OCI-LY3 (cell line): ENCODE data around the gene MOGAT2.

Experiments used
- CTCF ChIP-seq: fragments of 200-600, 300-600 bp; sonication (generic); IDR thresholded peaks from 2 replicates; pipeline ENCODE4 v1.5.1; 2014; ENCODE audit warnings: antibody characterized with exemption, low read length, low read depth
- EZH2phosphoT487 ChIP-seq: fragments of 200-600 bp; shearing (Covaris generic); IDR thresholded peaks from 2 replicates; pipeline ENCODE4 v1.6.1; 2018; ENCODE audit warnings: antibody characterized with exemption, mixed run types, low read depth

DNA sequence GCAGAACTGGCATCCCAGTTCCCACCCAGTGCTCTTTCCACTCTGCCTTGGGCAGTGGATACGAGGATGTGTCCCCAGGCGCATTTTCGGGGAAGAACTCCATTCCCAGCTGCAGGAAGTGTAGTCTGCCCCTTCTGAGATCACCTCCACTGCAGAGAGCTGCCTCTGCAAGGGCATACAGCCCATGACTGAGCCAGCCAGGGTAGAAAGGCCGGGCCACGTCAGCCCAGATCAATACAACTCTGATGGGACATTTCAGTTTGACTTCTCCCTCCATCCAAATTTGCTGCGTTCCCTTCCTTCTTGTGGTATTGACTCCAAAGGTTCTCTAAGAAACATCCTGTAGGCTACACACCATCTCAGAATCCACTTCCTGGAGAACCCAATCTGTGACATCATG, 19.7 kb downstream of the MOGAT2 start:
- TF ChIP-seq CTCF (no peak), EZH2phosphoT487 (no peak)
